Fibroblast of the aortic adventitia (primary cell): Measurements from ENCODE around the gene TROAP. TPM values are rescaled to one million over a fixed set of nuclear protein-coding genes. Genes with fewer than 3 reads are reported as not detected.
A peak's percentile ranks its signal among the peaks of the same experiment; 100 is the strongest.

ENCODE experiments used
- DNase-seq: peaks from one replicate; pipeline ENCODE4 v3.0.0-alpha.2; 2010; ENCODE audit warnings: low read depth
- H3K4me3 ChIP-seq: 2 replicates; pipeline ENCODE4 v1.5.1; 2011; ENCODE audit warnings: low read depth, mild to moderate bottlenecking, control low read depth, low read length, moderate library complexity
- CTCF ChIP-seq: IDR thresholded peaks from 2 replicates; pipeline ENCODE4 v1.5.1; 2011; ENCODE audit warnings: mild to moderate bottlenecking, low read length, control low read depth, inconsistent platforms; ENCODE audit not compliant: insufficient read depth
- total RNA-seq: library from RNA; depleted of rRNA; stranded (reverse); fragments of >200 nt; gene quantifications from 2 replicates; pipeline ENCODE4 v1.2.3, GENCODE V29; 2012; ENCODE audit warnings: low replicate concordance

The TROAP gene
- total RNA-seq, 1 donor: 11.3 TPM

GRCh38 chr12:49346659-49347310 lies 23.7 kb downstream of the TROAP start, which contains the start of gene DNAJC22:
TSS of gene DNAJC22 (plus strand) at chr12:49346888. CDS start at chr12:49348873, 1,985 bp downstream.
- no peak for TF ChIP-seq CTCF
- no peak for DNase-seq
- peak within 1 kb of the TSS; percentile 39 for H3K4me3 ChIP-seq

DNA sequence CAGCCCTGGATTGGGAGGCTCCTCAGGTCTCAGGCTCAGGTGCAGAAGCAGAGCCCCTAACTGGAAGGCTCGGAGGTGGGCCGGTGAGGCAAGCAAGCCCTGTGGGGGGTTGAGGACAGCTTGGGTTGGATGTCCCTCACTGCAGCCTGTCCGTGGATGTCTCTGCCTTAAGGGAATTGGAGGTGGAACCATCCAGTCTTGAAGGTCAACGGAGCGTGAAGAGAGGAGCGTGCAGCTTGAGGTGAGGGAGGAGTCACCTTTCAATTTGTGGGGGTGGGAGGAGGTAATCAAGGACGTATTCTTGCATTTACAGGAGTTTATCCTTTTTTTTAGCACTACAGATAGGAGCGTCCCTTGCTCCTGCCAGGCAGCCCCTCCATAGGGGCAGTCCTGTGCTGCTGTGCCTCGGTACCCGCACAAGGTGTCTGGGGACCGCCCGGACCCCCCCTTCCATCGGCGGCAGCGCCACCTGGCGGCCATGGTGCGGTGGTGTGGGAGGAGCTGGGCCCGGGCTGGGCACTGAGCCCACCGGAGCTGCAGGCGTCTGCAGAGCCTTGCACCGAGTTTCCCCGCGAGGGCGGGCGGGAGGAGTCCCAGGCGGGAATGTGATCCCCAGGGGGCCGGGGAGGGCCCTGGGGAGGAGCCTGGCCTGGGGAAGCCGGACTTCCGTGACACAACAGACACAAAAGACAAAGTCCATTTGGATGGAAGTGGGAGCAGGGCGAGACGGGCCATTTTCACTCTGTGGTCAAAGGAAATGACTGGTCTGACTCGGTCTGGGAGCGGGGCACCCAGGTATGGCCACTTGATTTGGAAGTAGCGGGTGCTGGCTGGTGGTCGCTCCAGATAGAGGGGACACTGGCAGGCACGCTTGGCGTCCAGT lies 24.5 kb downstream of the TROAP start:
- DNase-seq: peak; percentile 70
- H3K4me3 ChIP-seq: peak overlapping the region; percentile 39
- peak; percentile 83 for TF ChIP-seq CTCF

- no peak overlapping the region for H3K4me3 ChIP-seq
- no peak for TF ChIP-seq CTCF
- DNase-seq: no peak
These were observed 25.7 kb downstream of the TROAP start for GRCh38 chr12:49348781-49349180.

GRCh38 chr12:49349266-49349665 lies 26.2 kb downstream of the TROAP start:
- DNase-seq: no peak
- no peak for TF ChIP-seq CTCF
- H3K4me3 ChIP-seq: no peak overlapping the region

- TF ChIP-seq CTCF: no peak
- no peak overlapping the region for H3K4me3 ChIP-seq
These were observed 29.3 kb downstream of the TROAP start for GRCh38 chr12:49352351-49352750.

GRCh38 chr12:49355913-49356312 lies 32.9 kb downstream of the TROAP start:
- no peak for DNase-seq
- TF ChIP-seq CTCF: no peak
- H3K4me3 ChIP-seq: no peak overlapping the region

More at GRCh38 chr12:49352351-49352750, 29.3 kb downstream of the TROAP start:
- DNase-seq: no peak
